Kidney epithelial cell (primary cell): ENCODE data around the gene KMT2C. TPM values are rescaled to one million over a fixed set of nuclear protein-coding genes. Genes with fewer than 3 reads are reported as not detected.

ENCODE experiments used
- DNase-seq: peaks from one replicate; pipeline ENCODE4 v3.0.0-alpha.2; 2010; ENCODE audit warnings: low read depth
- H3K27me3 ChIP-seq: 2 replicates; pipeline ENCODE4 v1.6.0; 2011; ENCODE audit warnings: low read length; ENCODE audit not compliant: control insufficient read depth, insufficient read depth
- H3K36me3 ChIP-seq: 2 replicates; pipeline ENCODE4 v1.5.1; 2011; ENCODE audit warnings: low read length; ENCODE audit not compliant: control insufficient read depth, insufficient read depth
- H3K4me3 ChIP-seq: 2 replicates; pipeline ENCODE4 v1.5.1; 2011; ENCODE audit warnings: low read depth, mild to moderate bottlenecking, control low read depth, low read length
- total RNA-seq: library from RNA; depleted of rRNA; stranded (reverse); fragments of >200 nt; gene quantifications from 2 replicates; pipeline ENCODE4 v1.2.3, GENCODE V29; 2015
- TF ChIP-seq, protein P1 (sequence below): IDR thresholded peaks from 2 replicates; pipeline ENCODE4 v1.5.1; 2011; ENCODE audit warnings: mild to moderate bottlenecking, moderate library complexity, low read length, control low read depth, inconsistent platforms; ENCODE audit not compliant: insufficient read depth, poor library complexity, severe bottlenecking

The KMT2C gene
- total RNA-seq, 1 donor from 2014 or later: 29.0 TPM

DNA sequence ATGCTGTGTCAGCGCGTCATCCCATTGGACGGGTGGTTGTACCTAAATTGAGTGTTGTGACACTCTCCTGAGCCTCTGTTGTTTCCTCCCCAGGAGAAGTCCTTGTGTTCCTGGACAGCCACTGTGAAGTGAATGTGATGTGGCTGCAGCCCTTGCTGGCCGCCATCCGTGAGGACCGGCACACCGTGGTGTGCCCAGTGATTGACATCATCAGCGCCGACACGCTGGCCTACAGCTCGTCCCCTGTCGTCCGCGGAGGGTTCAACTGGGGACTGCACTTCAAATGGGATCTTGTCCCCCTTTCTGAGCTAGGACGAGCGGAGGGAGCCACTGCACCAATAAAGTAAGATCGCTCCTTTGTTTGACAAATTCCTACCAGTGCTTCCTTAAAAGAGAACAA is 327.9 kb downstream of the KMT2C start:
- Histone ChIP-seq H3K27me3 (no peaks in the 10 kb centered on the region), H3K4me3 (no peak overlapping the region), H3K36me3 (peaks cover 2% of the 10 kb centered on the region)
- TF ChIP-seq, protein P1, sequence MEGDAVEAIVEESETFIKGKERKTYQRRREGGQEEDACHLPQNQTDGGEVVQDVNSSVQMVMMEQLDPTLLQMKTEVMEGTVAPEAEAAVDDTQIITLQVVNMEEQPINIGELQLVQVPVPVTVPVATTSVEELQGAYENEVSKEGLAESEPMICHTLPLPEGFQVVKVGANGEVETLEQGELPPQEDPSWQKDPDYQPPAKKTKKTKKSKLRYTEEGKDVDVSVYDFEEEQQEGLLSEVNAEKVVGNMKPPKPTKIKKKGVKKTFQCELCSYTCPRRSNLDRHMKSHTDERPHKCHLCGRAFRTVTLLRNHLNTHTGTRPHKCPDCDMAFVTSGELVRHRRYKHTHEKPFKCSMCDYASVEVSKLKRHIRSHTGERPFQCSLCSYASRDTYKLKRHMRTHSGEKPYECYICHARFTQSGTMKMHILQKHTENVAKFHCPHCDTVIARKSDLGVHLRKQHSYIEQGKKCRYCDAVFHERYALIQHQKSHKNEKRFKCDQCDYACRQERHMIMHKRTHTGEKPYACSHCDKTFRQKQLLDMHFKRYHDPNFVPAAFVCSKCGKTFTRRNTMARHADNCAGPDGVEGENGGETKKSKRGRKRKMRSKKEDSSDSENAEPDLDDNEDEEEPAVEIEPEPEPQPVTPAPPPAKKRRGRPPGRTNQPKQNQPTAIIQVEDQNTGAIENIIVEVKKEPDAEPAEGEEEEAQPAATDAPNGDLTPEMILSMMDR: no peak
- DNase-seq: no peak

DNA sequence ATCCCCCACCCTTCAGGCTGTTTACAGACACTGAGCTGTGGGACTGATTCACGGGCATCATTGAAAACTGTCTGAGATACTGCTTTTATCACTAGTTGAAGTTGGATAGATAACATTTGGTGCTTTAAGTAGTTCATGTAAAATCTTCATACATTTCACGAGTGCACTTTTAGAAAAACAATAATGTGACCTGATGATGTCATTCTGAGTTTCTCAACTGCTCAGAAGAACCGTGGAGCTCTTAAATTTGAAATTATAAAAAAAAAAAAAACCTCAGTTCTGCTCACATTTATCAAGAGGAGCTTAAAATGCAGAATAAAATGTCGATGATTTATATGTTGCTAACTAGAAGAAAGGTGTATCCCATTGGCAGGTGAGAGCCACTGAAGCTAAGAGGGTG is 328.8 kb downstream of the KMT2C start:
- no peak for DNase-seq
- TF ChIP-seq, protein P1: no peak
- no peak overlapping the region for H3K4me3 ChIP-seq
- H3K27me3 ChIP-seq: no peaks in the 10 kb centered on the region
- peaks cover 2% of the 10 kb centered on the region for H3K36me3 ChIP-seq

DNA sequence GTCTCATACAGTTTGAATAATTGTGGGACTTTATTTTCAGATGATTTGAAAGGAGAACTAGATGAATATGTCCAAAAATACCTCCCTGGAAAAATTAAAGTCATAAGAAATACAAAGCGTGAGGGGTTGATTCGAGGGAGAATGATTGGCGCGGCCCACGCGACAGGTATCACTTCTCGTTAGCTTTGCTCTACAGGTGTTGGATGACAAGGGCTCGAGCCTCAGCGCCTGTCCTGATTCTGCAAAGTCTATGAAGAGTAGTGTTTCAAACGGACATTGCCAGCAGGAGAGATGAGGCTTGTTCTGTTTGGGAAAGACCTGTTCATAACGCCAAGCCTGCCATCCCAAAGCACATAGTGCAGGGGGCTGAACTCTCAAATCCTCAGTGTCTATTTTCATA is 330.6 kb downstream of the KMT2C start:
- H3K4me3 ChIP-seq: no peak overlapping the region
- TF ChIP-seq, protein P1: no peak
- H3K36me3 ChIP-seq: peaks cover 2% of the 10 kb centered on the region

DNA sequence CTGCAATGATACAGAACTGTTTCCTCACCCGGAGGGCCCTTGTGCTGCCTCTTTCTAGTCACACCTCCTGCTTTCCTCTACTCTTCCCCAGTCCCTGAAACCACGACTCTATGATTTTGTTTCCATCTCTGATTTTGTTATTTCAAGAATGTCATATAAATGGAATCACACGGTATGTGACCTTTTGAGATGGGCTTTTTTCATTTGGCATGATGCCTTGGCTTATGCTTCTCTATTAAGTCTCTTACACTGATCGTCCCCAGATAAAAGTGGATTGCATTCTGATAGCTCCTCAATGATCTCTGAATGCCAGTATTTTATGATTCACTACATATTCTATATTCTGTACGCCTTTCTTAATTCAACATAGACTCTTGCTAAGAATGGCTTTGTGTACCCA is 332.1 kb downstream of the KMT2C start:
- no peak for DNase-seq
- H3K4me3 ChIP-seq: no peak overlapping the region
- peaks cover 2% of the 10 kb centered on the region for H3K36me3 ChIP-seq
- TF ChIP-seq, protein P1: no peak
- no peaks in the 10 kb centered on the region for H3K27me3 ChIP-seq

More for the DNA sequence above, 330.6 kb downstream of the KMT2C start:
- H3K27me3 ChIP-seq: no peaks in the 10 kb centered on the region
- DNase-seq: no peak

DNA sequence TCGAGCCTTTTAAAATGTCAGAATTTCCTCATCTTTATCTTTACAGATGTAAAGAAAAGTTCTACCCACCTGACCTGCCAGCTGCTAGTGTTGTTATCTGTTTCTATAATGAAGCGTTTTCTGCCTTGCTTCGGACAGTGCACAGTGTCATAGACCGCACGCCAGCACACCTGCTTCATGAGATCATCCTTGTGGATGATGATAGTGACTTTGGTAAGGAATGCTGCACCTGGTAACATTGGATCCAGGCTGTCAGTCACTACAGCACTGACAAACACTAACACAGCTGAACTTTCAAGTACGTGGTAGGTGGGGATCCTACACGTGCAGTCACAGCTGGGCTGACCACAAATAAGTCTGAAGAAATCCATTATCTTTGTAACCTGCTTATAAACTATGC is 332.7 kb downstream of the KMT2C start:
- Histone ChIP-seq H3K27me3 (no peaks in the 10 kb centered on the region), H3K4me3 (no peak overlapping the region), H3K36me3 (peaks cover 1% of the 10 kb centered on the region)
- TF ChIP-seq, protein P1: no peak
- no peak for DNase-seq

DNA sequence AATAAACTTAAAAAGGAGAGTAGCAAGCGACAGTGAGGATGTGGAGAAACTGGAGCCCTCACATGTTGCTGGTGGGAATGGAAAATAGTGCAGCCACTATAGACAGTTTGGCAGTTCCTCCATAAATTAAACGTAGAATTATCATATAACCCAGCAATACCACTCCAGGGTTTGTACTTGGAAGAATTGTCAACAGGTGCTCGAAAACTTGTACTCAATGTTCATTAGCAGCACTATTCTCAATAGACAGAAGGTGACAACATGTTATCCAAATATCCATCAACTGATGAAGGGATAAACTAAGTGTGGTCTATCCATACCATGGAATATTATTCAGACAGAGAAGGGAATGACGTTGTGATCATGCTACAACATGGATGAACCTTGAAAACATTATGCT is 338.5 kb downstream of the KMT2C start:
- H3K27me3 ChIP-seq: no peaks in the 10 kb centered on the region
- no peaks in the 10 kb centered on the region for H3K36me3 ChIP-seq
- TF ChIP-seq, protein P1: no peak
- DNase-seq: no peak
- no peak overlapping the region for H3K4me3 ChIP-seq
